ENCODE data around the gene HELT.
A peak's percentile ranks its signal among the peaks of the same experiment; 100 is the strongest.

HELT gene

GRCh38 chr4:185004562-185005218, 13.6 kb upstream of the HELT start:
- DNase-seq = no peak

GRCh38 chr4:185005219-185005819, 13.0 kb upstream of the HELT start:
- DNase-seq = peak; percentile 61

GRCh38 chr4:185011408-185011807, 6.9 kb upstream of the HELT start:
- no peak for DNase-seq

- no peak for DNase-seq
Measured at GRCh38 chr4:185013417-185014125, 4.7 kb upstream of the HELT start.

GRCh38 chr4:185015108-185015507, 3.2 kb upstream of the HELT start:
- DNase-seq = no peak

GRCh38 chr4:185016101-185016940, 2.0 kb upstream of the HELT start:
- DNase-seq = no peak

- no peak for DNase-seq
Measured at GRCh38 chr4:185016946-185017758, 1.1 kb upstream of the HELT start.

- no peak for DNase-seq
Measured at GRCh38 chr4:185018834-185019455, 655 bp downstream of the HELT start.

- DNase-seq = no peak
Measured at GRCh38 chr4:185019456-185020292, 1.4 kb downstream of the HELT start.

GRCh38 chr4:185020293-185020808, 2.1 kb downstream of the HELT start:
- DNase-seq = no peak

GRCh38 chr4:185020863-185021761, 2.8 kb downstream of the HELT start:
- DNase-seq = no peak

- no peak for DNase-seq
Measured at GRCh38 chr4:185023471-185023870, 5.2 kb downstream of the HELT start.

GRCh38 chr4:185028625-185029024, 10.3 kb downstream of the HELT start:
- DNase-seq = no peak

GRCh38 chr4:185031611-185032010, 13.3 kb downstream of the HELT start:
- DNase-seq = no peak

GRCh38 chr4:185033072-185033471, 14.8 kb downstream of the HELT start:
- no peak for DNase-seq

- DNase-seq = no peak
Measured at GRCh38 chr4:185033950-185034349, 15.7 kb downstream of the HELT start.

- no peak for DNase-seq
Measured at GRCh38 chr4:185035284-185035683, 17.0 kb downstream of the HELT start.

GRCh38 chr4:185036019-185036418, 17.7 kb downstream of the HELT start:
- no peak for DNase-seq

GRCh38 chr4:185036842-185037241, 18.6 kb downstream of the HELT start:
- DNase-seq = no peak

Data from activated CD4-positive, alpha-beta T cell treated with anti-CD3 and anti-CD28 coated beads for 1 hour (primary cell).